Astrocyte (in vitro differentiated cells and primary cell): Measurements from ENCODE around the gene CAMK2D.

ENCODE experiments used
- EZH2 ChIP-seq: IDR thresholded peaks from 2 replicates; pipeline ENCODE4 v1.6.1; 2012; ENCODE audit warnings: mild to moderate bottlenecking, low read length, inconsistent platforms; ENCODE audit not compliant: insufficient read depth
- TF ChIP-seq, protein P1 (sequence below): IDR thresholded peaks from 2 replicates; pipeline ENCODE4 v1.5.1; 2011; ENCODE audit warnings: low read depth, mild to moderate bottlenecking, inconsistent platforms, low read length, moderate library complexity; ENCODE audit not compliant: insufficient read depth

DNA sequence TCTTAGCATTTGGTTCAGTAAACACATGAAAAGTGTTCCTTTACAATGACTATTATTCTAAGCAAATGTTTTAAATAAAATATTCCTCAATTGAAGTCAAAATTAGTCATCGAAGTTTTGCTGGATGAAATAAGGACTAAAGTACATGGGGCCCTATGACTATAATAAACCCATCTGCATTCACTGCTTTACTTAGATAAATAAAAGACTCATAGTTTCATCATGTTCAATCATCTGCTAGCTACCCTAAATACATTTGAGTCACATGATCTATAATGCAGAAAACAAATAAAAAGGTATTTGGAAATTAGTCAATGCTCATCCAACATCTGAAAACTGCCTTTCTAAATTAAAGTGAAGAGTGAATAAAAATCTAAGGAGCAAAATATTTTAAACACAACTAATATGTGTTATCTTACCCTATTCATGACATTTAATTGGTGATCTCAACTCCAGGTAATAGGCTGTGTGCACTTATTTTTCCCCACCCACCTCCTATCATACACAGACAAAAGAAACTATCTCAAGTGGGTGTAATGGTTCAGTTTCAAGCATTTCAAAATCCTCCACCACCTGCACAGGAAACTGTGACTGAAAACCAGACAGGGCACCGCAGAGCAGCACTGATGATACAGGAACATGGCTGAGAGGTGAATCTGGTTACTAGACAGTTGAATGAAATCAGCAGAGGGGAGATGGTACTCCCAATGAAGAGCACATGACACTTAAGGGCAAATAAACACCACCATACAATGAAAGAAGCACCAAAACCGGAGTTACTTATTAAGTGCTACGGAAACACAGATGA lies 78.6 kb downstream of the CAMK2D start:
- TF ChIP-seq, protein P1, sequence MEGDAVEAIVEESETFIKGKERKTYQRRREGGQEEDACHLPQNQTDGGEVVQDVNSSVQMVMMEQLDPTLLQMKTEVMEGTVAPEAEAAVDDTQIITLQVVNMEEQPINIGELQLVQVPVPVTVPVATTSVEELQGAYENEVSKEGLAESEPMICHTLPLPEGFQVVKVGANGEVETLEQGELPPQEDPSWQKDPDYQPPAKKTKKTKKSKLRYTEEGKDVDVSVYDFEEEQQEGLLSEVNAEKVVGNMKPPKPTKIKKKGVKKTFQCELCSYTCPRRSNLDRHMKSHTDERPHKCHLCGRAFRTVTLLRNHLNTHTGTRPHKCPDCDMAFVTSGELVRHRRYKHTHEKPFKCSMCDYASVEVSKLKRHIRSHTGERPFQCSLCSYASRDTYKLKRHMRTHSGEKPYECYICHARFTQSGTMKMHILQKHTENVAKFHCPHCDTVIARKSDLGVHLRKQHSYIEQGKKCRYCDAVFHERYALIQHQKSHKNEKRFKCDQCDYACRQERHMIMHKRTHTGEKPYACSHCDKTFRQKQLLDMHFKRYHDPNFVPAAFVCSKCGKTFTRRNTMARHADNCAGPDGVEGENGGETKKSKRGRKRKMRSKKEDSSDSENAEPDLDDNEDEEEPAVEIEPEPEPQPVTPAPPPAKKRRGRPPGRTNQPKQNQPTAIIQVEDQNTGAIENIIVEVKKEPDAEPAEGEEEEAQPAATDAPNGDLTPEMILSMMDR: no peak
- no peak for TF ChIP-seq EZH2
